Fibroblast of lung (primary cell): ENCODE data around the gene CHST4. TPM values are rescaled to one million over a fixed set of nuclear protein-coding genes. Genes with fewer than 3 reads are reported as not detected.
"Not testable (repeated sequence)": the region's sequence is repeated elsewhere in the genome, so short reads cannot be mapped to it uniquely, and the experiment has no call there.

Experiments used
- DNase-seq, 2 donors: peaks; one replicate each; pipeline versions ENCODE4 v3.0.0 to v3.0.0-alpha.2; 2010; ENCODE audit warnings: low read depth in 2 of 2
- H2AFZ ChIP-seq: 2 replicates; pipeline ENCODE4 v1.5.1; 2012; ENCODE audit warnings: low read length, control low read depth, inconsistent platforms
- H3K27ac ChIP-seq: 2 replicates; pipeline ENCODE4 v1.5.1; 2011; ENCODE audit warnings: low read length, control low read depth; ENCODE audit not compliant: insufficient read depth
- H3K27me3 ChIP-seq: 2 replicates; pipeline ENCODE4 v1.5.1; 2011; ENCODE audit warnings: mild to moderate bottlenecking, low read length; ENCODE audit not compliant: control insufficient read depth, insufficient read depth
- H3K36me3 ChIP-seq: 2 replicates; pipeline ENCODE4 v1.5.1; 2011; ENCODE audit warnings: low read length; ENCODE audit not compliant: control insufficient read depth, insufficient read depth
- H3K4me1 ChIP-seq: 2 replicates; pipeline ENCODE4 v1.5.1; 2011; ENCODE audit warnings: low read length; ENCODE audit not compliant: control insufficient read depth, insufficient read depth; ENCODE audit errors: extremely low read depth
- H3K4me2 ChIP-seq: 2 replicates; pipeline ENCODE4 v1.5.1; 2011; ENCODE audit warnings: low read length, control low read depth; ENCODE audit not compliant: insufficient read depth; ENCODE audit errors: extremely low read depth
- H3K4me3 ChIP-seq, 4 experiments: fragments of 200-600 bp in 1 of 4; sonication (generic) in 1 of 4; replicated peaks in 1 of 4; 2 replicates each; pipeline ENCODE4 v1.5.1; 2011 to 2016; ENCODE audit warnings: low read length in 4 of 4, low read depth in 3 of 4, mild to moderate bottlenecking in 3 of 4, control low read depth in 2 of 4, inconsistent platforms in 1 of 4, mixed read lengths in 1 of 4; ENCODE audit not compliant: insufficient read depth in 1 of 4; ENCODE audit errors: control extremely low read depth in 1 of 4
- H3K79me2 ChIP-seq: 2 replicates; pipeline ENCODE4 v1.5.1; 2012; ENCODE audit warnings: mild to moderate bottlenecking, low read length, inconsistent platforms; ENCODE audit not compliant: control insufficient read depth, insufficient read depth
- H3K9ac ChIP-seq: 2 replicates; pipeline ENCODE4 v1.5.1; 2011; ENCODE audit warnings: mild to moderate bottlenecking, low read length, control low read depth; ENCODE audit not compliant: insufficient read depth
- H3K9me3 ChIP-seq: 2 replicates; pipeline ENCODE4 v1.5.1; 2012; ENCODE audit warnings: low read depth, low read length; ENCODE audit not compliant: control insufficient read depth, insufficient read depth
- H4K20me1 ChIP-seq: 2 replicates; pipeline ENCODE4 v1.5.1; 2011; ENCODE audit warnings: low read length; ENCODE audit not compliant: control insufficient read depth, insufficient read depth; ENCODE audit errors: extremely low read depth
- CTCF ChIP-seq, 2 donors: IDR thresholded peaks in 1 of 2; conservative IDR thresholded peaks in 1 of 2; 1 replicate in 1 of 2; 2 replicates in 1 of 2; pipeline ENCODE4 v1.5.1; 2011 to 2012; ENCODE audit warnings: low read length in 2 of 2, control low read depth in 1 of 2, inconsistent platforms in 1 of 2, low read depth in 1 of 2, mild to moderate bottlenecking in 1 of 2
- EZH2 ChIP-seq: IDR thresholded peaks from 2 replicates; pipeline ENCODE4 v1.5.1; 2012; ENCODE audit warnings: low read length, control low read depth, mild to moderate bottlenecking; ENCODE audit errors: missing control alignments
- polyA plus RNA-seq, 2 donors: library from polyadenylated mRNA; depleted of rRNA in 1 of 2; stranded (reverse) in 1 of 2; unstranded in 1 of 2; fragments of >200 nt; gene quantifications; 2 replicates each; pipeline ENCODE4 v1.2.1, GENCODE V29; 2011 to 2012; ENCODE audit warnings: missing spikeins in 1 of 2
- total RNA-seq: library from RNA; depleted of rRNA; stranded (reverse); fragments of >200 nt; gene quantifications from 2 replicates; pipeline ENCODE4 v1.2.1, GENCODE V29; 2014

Gene CHST4
- total and polyA plus RNA-seq, 2 donors (not counting 1 experiment from before 2014, with no cell fraction given): not detected

GRCh38 chr16:71576971-71577370 is 50.7 kb downstream of the CHST4 start, which contains the start of gene TAT:
Gene TAT (minus strand): TSS chr16:71577092. CDS start chr16:71576415, 677 bp downstream.
- no peak within 1 kb of the TSS for H3K4me2 ChIP-seq
- H2AFZ ChIP-seq: no peak within 1 kb of the TSS
- no peaks in the 10 kb centered on the region for H3K79me2 ChIP-seq
- H3K27me3 ChIP-seq: no peaks in the 10 kb centered on the region
- TF ChIP-seq EZH2 (no peak), CTCF (conservative IDR thresholded peaks at IDR 0.05 in 1 of 2, IDR thresholded peaks at IDR 0.05 in 1 of 2; ENCODE audit: low read depth in 1 of 2, low read length in 2 of 2) (no peak)
- H4K20me1 ChIP-seq: no peaks in the 10 kb centered on the region
- H3K9ac ChIP-seq: no peak within 1 kb of the TSS
- no peak for DNase-seq
- no peaks in the 10 kb centered on the region for H3K36me3 ChIP-seq
- H3K4me3 ChIP-seq: no peak within 1 kb of the TSS
- no peak within 1 kb of the TSS for H3K27ac ChIP-seq
- no peaks in the 10 kb centered on the region for H3K9me3 ChIP-seq
- H3K4me1 ChIP-seq: no peaks in the 10 kb centered on the region

- not testable (repeated sequence) for DNase-seq, H3K4me2 ChIP-seq, H4K20me1 ChIP-seq, H3K79me2 ChIP-seq, H3K36me3 ChIP-seq, H3K27me3 ChIP-seq, H3K9ac ChIP-seq, H3K27ac ChIP-seq, H3K9me3 ChIP-seq, H3K4me3 ChIP-seq, H2AFZ ChIP-seq, H3K4me1 ChIP-seq
Observed at GRCh38 chr16:71582553-71582848, 56.3 kb downstream of the CHST4 start.

GRCh38 chr16:71584543-71585317 is 58.5 kb downstream of the CHST4 start:
- TF ChIP-seq EZH2: no peak
- TF ChIP-seq CTCF (conservative IDR thresholded peaks at IDR 0.05 in 1 of 2, IDR thresholded peaks at IDR 0.05 in 1 of 2; ENCODE audit: low read depth in 1 of 2, low read length in 2 of 2): no peak
- Histone ChIP-seq H3K4me3 (no peak overlapping the region), H3K4me2 (no peak overlapping the region), H3K27me3 (no peaks in the 10 kb centered on the region), H2AFZ (no peak overlapping the region), H3K9me3 (no peaks in the 10 kb centered on the region), H3K4me1 (no peaks in the 10 kb centered on the region), H3K9ac (no peak overlapping the region), H3K36me3 (no peaks in the 10 kb centered on the region), H4K20me1 (no peaks in the 10 kb centered on the region), H3K79me2 (no peaks in the 10 kb centered on the region), H3K27ac (no peak overlapping the region)
- no peak for DNase-seq
